GM10266 (cell line): ENCODE results near the gene CC2D1B.

Experiments
- DNase-seq: peaks from one replicate; pipeline ENCODE4 v3.0.0; 2012; ENCODE audit errors: extremely low spot score
- TF ChIP-seq, protein P1 (sequence below): IDR thresholded peaks from 2 replicates; pipeline ENCODE4 v1.5.1; 2012; ENCODE audit warnings: mild to moderate bottlenecking, low read depth; ENCODE audit not compliant: control insufficient read depth, insufficient read depth; ENCODE audit errors: missing control alignments

Gene CC2D1B, protein sequence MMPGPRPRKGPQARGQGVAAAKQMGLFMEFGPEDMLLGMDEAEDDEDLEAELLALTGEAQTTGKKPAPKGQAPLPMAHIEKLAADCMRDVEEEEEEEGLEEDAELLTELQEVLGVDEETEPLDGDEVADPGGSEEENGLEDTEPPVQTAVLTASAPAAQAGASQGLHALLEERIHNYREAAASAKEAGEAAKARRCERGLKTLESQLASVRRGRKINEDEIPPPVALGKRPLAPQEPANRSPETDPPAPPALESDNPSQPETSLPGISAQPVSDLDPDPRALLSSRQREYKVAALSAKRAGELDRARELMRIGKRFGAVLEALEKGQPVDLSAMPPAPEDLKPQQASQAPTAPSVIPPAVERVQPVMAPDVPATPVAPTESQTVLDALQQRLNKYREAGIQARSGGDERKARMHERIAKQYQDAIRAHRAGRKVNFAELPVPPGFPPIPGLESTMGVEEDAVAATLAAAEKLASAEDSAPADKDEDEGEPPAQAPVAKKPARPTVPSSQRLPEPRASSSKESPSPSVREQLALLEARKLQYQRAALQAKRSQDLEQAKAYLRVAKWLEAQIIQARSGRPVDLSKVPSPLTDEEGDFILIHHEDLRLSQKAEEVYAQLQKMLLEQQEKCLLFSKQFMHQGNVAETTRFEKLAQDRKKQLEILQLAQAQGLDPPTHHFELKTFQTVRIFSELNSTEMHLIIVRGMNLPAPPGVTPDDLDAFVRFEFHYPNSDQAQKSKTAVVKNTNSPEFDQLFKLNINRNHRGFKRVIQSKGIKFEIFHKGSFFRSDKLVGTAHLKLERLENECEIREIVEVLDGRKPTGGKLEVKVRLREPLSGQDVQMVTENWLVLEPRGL

GRCh38 chr1:52365746-52366516 lies at the start of gene CC2D1B:
Gene CC2D1B, minus strand, starts transcription at chr1:52366205. Its CDS starts 1,585 bp downstream, at chr1:52364620.
- TF ChIP-seq, protein P1, sequence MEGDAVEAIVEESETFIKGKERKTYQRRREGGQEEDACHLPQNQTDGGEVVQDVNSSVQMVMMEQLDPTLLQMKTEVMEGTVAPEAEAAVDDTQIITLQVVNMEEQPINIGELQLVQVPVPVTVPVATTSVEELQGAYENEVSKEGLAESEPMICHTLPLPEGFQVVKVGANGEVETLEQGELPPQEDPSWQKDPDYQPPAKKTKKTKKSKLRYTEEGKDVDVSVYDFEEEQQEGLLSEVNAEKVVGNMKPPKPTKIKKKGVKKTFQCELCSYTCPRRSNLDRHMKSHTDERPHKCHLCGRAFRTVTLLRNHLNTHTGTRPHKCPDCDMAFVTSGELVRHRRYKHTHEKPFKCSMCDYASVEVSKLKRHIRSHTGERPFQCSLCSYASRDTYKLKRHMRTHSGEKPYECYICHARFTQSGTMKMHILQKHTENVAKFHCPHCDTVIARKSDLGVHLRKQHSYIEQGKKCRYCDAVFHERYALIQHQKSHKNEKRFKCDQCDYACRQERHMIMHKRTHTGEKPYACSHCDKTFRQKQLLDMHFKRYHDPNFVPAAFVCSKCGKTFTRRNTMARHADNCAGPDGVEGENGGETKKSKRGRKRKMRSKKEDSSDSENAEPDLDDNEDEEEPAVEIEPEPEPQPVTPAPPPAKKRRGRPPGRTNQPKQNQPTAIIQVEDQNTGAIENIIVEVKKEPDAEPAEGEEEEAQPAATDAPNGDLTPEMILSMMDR: no peak
- DNase-seq: peak; percentile 100

DNA sequence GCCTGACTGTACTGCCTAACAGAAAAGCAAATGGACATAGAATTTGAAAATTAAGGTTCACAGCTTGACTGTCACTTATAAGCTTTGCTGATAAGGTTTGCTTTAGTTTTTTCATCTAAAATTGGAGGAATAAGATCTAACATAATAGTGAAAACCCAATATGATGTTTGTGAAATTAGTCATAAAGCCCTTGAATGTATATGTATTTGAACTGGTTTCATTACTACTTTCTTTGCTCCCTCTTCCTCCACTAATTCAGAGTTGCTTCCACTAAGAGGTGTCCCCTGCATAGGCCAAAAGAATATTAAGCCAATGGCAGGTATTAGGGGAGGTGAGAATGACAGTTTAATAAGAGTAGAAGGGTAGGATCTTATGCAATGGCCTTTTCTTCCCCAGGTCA lies 48.9 kb upstream of the CC2D1B start:
- DNase-seq: no peak
- TF ChIP-seq, protein P1: no peak

DNA sequence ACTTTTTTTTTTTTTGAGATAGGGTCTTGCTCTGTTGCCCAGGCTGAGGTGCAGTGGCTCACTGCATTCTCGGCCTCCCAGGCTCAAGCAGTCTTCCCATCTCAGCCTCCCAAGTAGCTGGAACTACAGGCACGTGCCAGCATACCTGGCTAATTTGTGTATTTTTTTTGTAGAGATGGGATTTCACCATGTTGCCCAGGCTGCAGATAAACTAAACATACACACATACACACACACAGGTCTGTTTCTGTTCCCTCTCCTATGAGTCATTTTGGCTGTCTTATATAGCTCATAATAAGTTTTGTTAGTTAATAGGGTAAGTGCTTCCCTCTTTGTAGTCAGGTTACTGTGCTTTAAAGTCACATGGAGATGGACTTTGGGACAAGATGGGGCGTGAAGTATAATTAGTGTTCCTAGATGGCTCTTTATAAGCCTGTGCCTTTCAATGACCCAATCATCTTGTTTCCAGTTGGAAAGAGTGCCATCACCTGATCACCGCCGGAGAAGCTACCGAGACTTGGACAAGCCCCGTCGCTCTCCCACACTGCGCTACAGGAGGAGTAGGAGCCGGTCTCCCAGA lies 47.5 kb upstream of the CC2D1B start:
- TF ChIP-seq, protein P1: no peak
- DNase-seq: no peak

DNA sequence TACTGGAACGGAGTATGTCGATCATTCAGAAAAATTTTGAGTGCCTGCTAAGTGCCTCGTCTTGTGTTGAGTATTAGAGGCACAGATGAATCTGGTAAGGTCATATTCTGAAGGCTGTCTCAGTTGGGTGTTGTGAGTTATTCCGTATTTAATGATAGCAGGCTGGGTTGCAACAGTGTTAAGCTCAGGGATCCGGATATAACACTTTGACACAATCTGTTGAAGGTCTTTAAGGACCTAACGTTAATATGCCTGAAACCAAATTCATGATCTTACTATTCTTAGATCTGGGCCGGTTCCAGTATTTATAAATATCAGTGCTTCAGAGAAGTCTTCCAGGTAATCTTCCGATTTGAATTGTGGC lies 39.0 kb upstream of the CC2D1B start:
- TF ChIP-seq, protein P1: no peak
- DNase-seq: peak; percentile 12

DNA sequence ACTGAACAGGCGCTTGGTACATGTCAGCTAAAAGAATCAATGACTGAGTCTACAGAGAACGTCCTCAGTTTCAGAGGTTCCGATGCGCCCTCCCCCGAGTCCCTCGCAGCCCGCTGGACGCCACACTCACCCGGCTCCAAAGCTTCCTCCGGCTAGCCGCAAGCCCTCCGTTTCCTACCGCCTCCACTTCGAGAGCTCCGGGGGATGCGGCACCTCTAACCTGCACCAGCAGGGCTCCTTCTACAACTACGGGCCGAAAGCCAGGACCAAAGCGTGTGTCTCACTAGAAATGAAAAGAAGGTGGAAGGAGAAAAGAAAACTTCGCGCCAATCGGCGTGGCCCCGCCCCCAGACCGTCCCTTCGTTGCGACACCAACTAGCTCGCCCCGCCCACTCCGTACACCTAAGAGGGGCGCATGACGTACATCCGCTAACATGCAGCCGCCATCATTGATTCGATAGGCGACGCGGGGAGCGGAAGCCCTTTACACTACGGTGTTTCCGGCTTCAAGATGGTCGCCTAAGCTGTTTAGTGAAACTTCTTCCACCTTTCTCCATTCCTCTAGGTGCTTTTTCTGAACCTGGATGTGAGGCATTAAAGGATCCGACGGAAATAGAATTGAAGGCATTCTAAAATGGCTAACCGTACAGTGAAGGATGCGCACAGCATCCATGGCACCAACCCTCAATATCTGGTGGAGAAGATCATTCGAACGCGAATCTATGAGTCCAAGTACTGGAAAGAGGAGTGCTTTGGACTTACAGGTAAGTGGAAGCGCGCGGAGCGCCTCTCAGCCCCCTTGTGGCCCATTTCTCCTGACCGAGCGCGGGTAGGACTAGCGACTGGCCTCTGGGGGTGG lies 38.3 kb upstream of the CC2D1B start, which contains the start of the genes ORC1 and PRPF38A:
TSS of gene ORC1 (minus strand) at position 308 of the 859 bp plus-strand sequence. CDS start 2,200 bp downstream, outside the sequence.
TSS of gene PRPF38A (plus strand) at position 487 of the 859 bp plus-strand sequence. CDS start at position 635, 148 bp downstream.
- TF ChIP-seq, protein P1: peak; percentile 49
- DNase-seq: peak; percentile 94
